Fibroblast of villous mesenchyme (primary cell): ENCODE data around the gene CANT1. TPM values are rescaled to one million over a fixed set of nuclear protein-coding genes. Genes with fewer than 3 reads are reported as not detected.

Experiments
- DNase-seq: peaks from one replicate; pipeline ENCODE4 v3.0.0-alpha.2; 2010; ENCODE audit warnings: low read depth
- H3K4me3 ChIP-seq: 2 replicates; pipeline ENCODE4 v1.5.1; 2011; ENCODE audit warnings: low read depth, mild to moderate bottlenecking, low read length
- total RNA-seq: library from RNA; depleted of rRNA; stranded (reverse); fragments of >200 nt; gene quantifications from 2 replicates; pipeline ENCODE4 v1.2.3, GENCODE V29; 2012
- TF ChIP-seq, protein P1 (sequence below): IDR thresholded peaks from 2 replicates; pipeline ENCODE4 v1.5.1; 2012; ENCODE audit warnings: low read depth, mild to moderate bottlenecking, low read length; ENCODE audit not compliant: insufficient read depth

The CANT1 gene
- total RNA-seq, 1 donor: 63.9 TPM

DNA sequence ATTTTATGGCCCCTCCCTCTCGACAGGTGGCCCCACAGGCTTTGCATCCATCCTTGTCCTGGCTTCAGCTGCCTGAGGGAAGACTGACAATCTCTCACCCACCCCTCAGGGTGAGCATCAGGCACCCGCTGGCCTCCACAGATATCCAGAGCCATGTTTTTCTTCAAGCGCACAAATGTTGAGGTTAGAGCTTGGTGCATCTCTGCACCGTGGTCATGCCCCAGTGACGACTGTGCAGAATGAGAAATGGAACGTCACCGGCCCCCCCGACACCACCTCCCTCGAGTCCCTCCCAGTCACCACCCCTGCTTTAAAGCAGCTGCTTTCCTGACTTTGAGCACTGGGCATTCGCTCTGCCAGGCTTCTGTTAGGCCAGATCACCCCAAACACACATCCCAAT is 64.6 kb downstream of the CANT1 start:
- TF ChIP-seq, protein P1, sequence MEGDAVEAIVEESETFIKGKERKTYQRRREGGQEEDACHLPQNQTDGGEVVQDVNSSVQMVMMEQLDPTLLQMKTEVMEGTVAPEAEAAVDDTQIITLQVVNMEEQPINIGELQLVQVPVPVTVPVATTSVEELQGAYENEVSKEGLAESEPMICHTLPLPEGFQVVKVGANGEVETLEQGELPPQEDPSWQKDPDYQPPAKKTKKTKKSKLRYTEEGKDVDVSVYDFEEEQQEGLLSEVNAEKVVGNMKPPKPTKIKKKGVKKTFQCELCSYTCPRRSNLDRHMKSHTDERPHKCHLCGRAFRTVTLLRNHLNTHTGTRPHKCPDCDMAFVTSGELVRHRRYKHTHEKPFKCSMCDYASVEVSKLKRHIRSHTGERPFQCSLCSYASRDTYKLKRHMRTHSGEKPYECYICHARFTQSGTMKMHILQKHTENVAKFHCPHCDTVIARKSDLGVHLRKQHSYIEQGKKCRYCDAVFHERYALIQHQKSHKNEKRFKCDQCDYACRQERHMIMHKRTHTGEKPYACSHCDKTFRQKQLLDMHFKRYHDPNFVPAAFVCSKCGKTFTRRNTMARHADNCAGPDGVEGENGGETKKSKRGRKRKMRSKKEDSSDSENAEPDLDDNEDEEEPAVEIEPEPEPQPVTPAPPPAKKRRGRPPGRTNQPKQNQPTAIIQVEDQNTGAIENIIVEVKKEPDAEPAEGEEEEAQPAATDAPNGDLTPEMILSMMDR: no peak
- DNase-seq: no peak
- no peak overlapping the region for H3K4me3 ChIP-seq

DNA sequence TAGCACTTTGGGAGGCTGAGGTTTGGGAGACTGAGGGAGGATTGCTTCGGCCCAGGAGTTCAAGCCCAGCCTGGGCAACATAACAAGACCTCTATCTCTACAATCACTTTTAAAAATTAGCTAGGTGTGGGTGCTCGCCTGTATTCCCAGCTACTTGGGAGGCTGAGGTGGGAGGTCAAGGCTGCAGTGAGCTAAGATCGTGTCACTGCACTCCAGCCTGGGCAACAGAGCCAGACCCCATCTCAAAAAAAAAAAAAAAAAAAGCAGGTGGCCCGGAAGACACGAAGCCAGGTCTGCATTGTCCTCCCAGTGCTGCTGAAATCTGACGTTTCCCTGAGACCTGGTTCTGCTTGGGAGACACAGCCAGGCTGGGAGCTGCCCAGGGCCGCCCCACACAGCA is 65.5 kb downstream of the CANT1 start:
- no peak for DNase-seq
- no peak overlapping the region for H3K4me3 ChIP-seq

More for the DNA sequence above, 65.5 kb downstream of the CANT1 start:
- TF ChIP-seq, protein P1: no peak

Other genes with a start within 250 kb of the CANT1 start
- 16.4 and 19.4 TPM in 2 replicates for gene CYTH1, start 227.5 kb downstream of the CANT1 start, total RNA-seq
- 32.4 and 33.5 TPM in 2 replicates for gene USP36, start 168.9 kb downstream of the CANT1 start, total RNA-seq
- 3.9 and 5.6 TPM in 2 replicates for gene CEP295NL, start 106.6 kb downstream of the CANT1 start, total RNA-seq
- 157 and 189 TPM in 2 replicates for gene TIMP2, start 84.4 kb downstream of the CANT1 start, total RNA-seq
- gene LGALS3BP, start 29.8 kb downstream of the CANT1 start, total RNA-seq: 297 and 325 TPM in 2 replicates
- 28.3 and 63.5 TPM in 2 replicates for gene C1QTNF1, start 14.4 kb upstream of the CANT1 start, total RNA-seq
- gene ENGASE, start 65.1 kb upstream of the CANT1 start, total RNA-seq: 9.0 and 11.2 TPM in 2 replicates